Spinal cord (tissue), 10 donors: Measurements from ENCODE around the gene TIMM17B. TPM values are rescaled to one million over a fixed set of nuclear protein-coding genes. Genes with fewer than 3 reads are reported as not detected.
"Not testable (repeated sequence)": the region's sequence is repeated elsewhere in the genome, so short reads cannot be mapped to it uniquely, and the experiment has no call there.

ENCODE experiments used
- DNase-seq, 6 donors: peaks; one replicate each; pipeline versions ENCODE4 v3.0.0 to v3.0.0-alpha.2; 2013 to 2015; ENCODE audit warnings: low spot score in 6 of 6, low read depth in 4 of 6
- H3K27ac ChIP-seq: one replicate; pipeline ENCODE4 v1.5.1; 2013; ENCODE audit warnings: low read depth, low read length, control low read depth
- H3K27me3 ChIP-seq: one replicate; pipeline ENCODE4 v1.6.1; 2013; ENCODE audit warnings: low read length; ENCODE audit not compliant: control insufficient read depth, insufficient read depth
- H3K36me3 ChIP-seq: one replicate; pipeline ENCODE4 v1.6.1; 2013; ENCODE audit warnings: low read length; ENCODE audit not compliant: control insufficient read depth, insufficient read depth
- H3K4me1 ChIP-seq: one replicate; pipeline ENCODE4 v1.6.1; 2013; ENCODE audit warnings: low read length; ENCODE audit not compliant: control insufficient read depth, insufficient read depth
- H3K4me3 ChIP-seq: one replicate; pipeline ENCODE4 v1.5.1; 2013; ENCODE audit warnings: low read depth, low read length, control low read depth
- H3K9me3 ChIP-seq: one replicate; pipeline ENCODE4 v1.6.1; 2013; ENCODE audit warnings: low read length; ENCODE audit not compliant: control insufficient read depth, insufficient read depth
- WGBS: methylation state at CpG from one replicate; pipeline ENCODE4 v1.1.5; 2013; ENCODE audit warnings: missing lambda C conversion rate; ENCODE audit not compliant: insufficient coverage; 5-methylcytosine and 5-hydroxymethylcytosine counted together
- polyA plus RNA-seq, 2 donors: library from polyadenylated mRNA; unstranded; fragments of 120-200 nt; gene quantifications; one replicate each; pipeline ENCODE4 v1.2.1, GENCODE V29; 2013; ENCODE audit not compliant: insufficient read length in 2 of 2
- total RNA-seq, 2 donors: library from RNA; depleted of rRNA in 1 of 2; stranded (reverse); fragments of 120-200 nt in 1 of 2; fragments of >200 nt in 1 of 2; gene quantifications; one replicate each; pipeline versions ENCODE4 v1.2.3 to v1.2.4, GENCODE V29; 2013 to 2014
- donor health status: healthy.

Gene TIMM17B
- total and polyA plus RNA-seq, 4 donors: 18.0 to 53.8 (median 45.9) TPM

- no peaks in the 10 kb centered on the region for H3K27me3 ChIP-seq
- H3K9me3 ChIP-seq: no peaks in the 10 kb centered on the region
- 22% methylated on average over 29 of the region's 35 CpGs for WGBS
- H3K36me3 ChIP-seq: peaks cover 12% of the 10 kb centered on the region
- H3K4me1 ChIP-seq: peaks cover 10% of the 10 kb centered on the region
- no peak overlapping the region for H3K27ac ChIP-seq
- peak overlapping the region; percentile 24 for H3K4me3 ChIP-seq
- DNase-seq: no peak
Measured at GRCh38 chrX:48890934-48891401, 6.6 kb downstream of the TIMM17B start.

- Histone ChIP-seq H3K36me3 (peaks cover 12% of the 10 kb centered on the region), H3K27ac (no peak overlapping the region), H3K9me3 (no peaks in the 10 kb centered on the region), H3K4me1 (peaks cover 8% of the 10 kb centered on the region), H3K4me3 (peak overlapping the region; percentile 24), H3K27me3 (no peaks in the 10 kb centered on the region)
- WGBS: 49% methylated on average over 13 of the region's 15 CpGs
- peak in 2 of 6 donors; percentile 31 to 34 for DNase-seq
Measured at GRCh38 chrX:48890296-48890925, 7.2 kb downstream of the TIMM17B start.

- not testable (repeated sequence) for H3K9me3 ChIP-seq, H3K27me3 ChIP-seq, H3K27ac ChIP-seq, H3K4me3 ChIP-seq, H3K36me3 ChIP-seq, DNase-seq, H3K4me1 ChIP-seq
- 89% methylated on average over 2 of the region's 5 CpGs for WGBS
Measured at GRCh38 chrX:48886586-48886985, 11.0 kb downstream of the TIMM17B start.

- no peaks in the 10 kb centered on the region for H3K9me3 ChIP-seq
- no peaks in the 10 kb centered on the region for H3K27me3 ChIP-seq
- no peaks in the 10 kb centered on the region for H3K4me1 ChIP-seq
- DNase-seq: no peak
- H3K4me3 ChIP-seq: no peak overlapping the region
- no peaks in the 10 kb centered on the region for H3K36me3 ChIP-seq
- 69% methylated on average over 8 of the region's 10 CpGs for WGBS
- H3K27ac ChIP-seq: no peak overlapping the region
Measured at GRCh38 chrX:48883729-48884128, 13.8 kb downstream of the TIMM17B start.

GRCh38 chrX:48876944-48877343 is 20.6 kb downstream of the TIMM17B start:
- H3K36me3 ChIP-seq, H3K27me3 ChIP-seq, DNase-seq, H3K4me3 ChIP-seq, H3K4me1 ChIP-seq, H3K27ac ChIP-seq, H3K9me3 ChIP-seq: not testable (repeated sequence)
- no CpG with 5 or more reads among the region's 4 CpGs for WGBS

GRCh38 chrX:48872017-48872416 is 25.6 kb downstream of the TIMM17B start:
- not testable (repeated sequence) for H3K27me3 ChIP-seq, H3K4me1 ChIP-seq, H3K4me3 ChIP-seq, H3K9me3 ChIP-seq, H3K36me3 ChIP-seq, H3K27ac ChIP-seq, DNase-seq
- WGBS: no CpG with 5 or more reads among the region's 2 CpGs

- H3K4me1 ChIP-seq: no peaks in the 10 kb centered on the region
- no peak for DNase-seq
- H3K4me3 ChIP-seq: no peak overlapping the region
- no peaks in the 10 kb centered on the region for H3K9me3 ChIP-seq
- H3K36me3 ChIP-seq: no peaks in the 10 kb centered on the region
- 65% methylated on average over 4 of the region's 4 CpGs for WGBS
- no peaks in the 10 kb centered on the region for H3K27me3 ChIP-seq
- H3K27ac ChIP-seq: no peak overlapping the region
Measured at GRCh38 chrX:48864210-48864609, 33.4 kb downstream of the TIMM17B start.

GRCh38 chrX:48854898-48855297 is 42.7 kb downstream of the TIMM17B start:
- H3K4me3 ChIP-seq: no peak overlapping the region
- H3K36me3 ChIP-seq: no peaks in the 10 kb centered on the region
- H3K9me3 ChIP-seq: no peaks in the 10 kb centered on the region
- no peaks in the 10 kb centered on the region for H3K4me1 ChIP-seq
- no peak overlapping the region for H3K27ac ChIP-seq
- WGBS: no CpG with 5 or more reads among the region's 5 CpGs
- no peaks in the 10 kb centered on the region for H3K27me3 ChIP-seq
- DNase-seq: no peak

GRCh38 chrX:48854121-48854804 is 43.3 kb downstream of the TIMM17B start:
- H3K27me3 ChIP-seq, H3K27ac ChIP-seq, H3K36me3 ChIP-seq, DNase-seq, H3K4me3 ChIP-seq, H3K4me1 ChIP-seq, H3K9me3 ChIP-seq: not testable (repeated sequence)
- 84% methylated on average over 9 of the region's 12 CpGs for WGBS

GRCh38 chrX:48853494-48853893 is 44.1 kb downstream of the TIMM17B start:
- not testable (repeated sequence) for H3K9me3 ChIP-seq, H3K4me1 ChIP-seq, H3K27me3 ChIP-seq, H3K27ac ChIP-seq, H3K4me3 ChIP-seq, DNase-seq, H3K36me3 ChIP-seq
